RPMI7951 (cell line): ENCODE results near the gene DIP2C. TPM values are rescaled to one million over a fixed set of nuclear protein-coding genes. Genes with fewer than 3 reads are reported as not detected.

ENCODE experiments used
- DNase-seq: peaks from one replicate; pipeline ENCODE4 v3.0.0-alpha.2; 2012; ENCODE audit warnings: low read depth
- total RNA-seq: library from RNA; depleted of rRNA; stranded (reverse); fragments of >200 nt; shearing (Covaris generic); gene quantifications from 2 replicates; pipeline ENCODE4 v1.2.3, GENCODE V29; 2014

Gene DIP2C
- total RNA-seq, 1 experiment from 2014 or later: 7.0 TPM

DNA sequence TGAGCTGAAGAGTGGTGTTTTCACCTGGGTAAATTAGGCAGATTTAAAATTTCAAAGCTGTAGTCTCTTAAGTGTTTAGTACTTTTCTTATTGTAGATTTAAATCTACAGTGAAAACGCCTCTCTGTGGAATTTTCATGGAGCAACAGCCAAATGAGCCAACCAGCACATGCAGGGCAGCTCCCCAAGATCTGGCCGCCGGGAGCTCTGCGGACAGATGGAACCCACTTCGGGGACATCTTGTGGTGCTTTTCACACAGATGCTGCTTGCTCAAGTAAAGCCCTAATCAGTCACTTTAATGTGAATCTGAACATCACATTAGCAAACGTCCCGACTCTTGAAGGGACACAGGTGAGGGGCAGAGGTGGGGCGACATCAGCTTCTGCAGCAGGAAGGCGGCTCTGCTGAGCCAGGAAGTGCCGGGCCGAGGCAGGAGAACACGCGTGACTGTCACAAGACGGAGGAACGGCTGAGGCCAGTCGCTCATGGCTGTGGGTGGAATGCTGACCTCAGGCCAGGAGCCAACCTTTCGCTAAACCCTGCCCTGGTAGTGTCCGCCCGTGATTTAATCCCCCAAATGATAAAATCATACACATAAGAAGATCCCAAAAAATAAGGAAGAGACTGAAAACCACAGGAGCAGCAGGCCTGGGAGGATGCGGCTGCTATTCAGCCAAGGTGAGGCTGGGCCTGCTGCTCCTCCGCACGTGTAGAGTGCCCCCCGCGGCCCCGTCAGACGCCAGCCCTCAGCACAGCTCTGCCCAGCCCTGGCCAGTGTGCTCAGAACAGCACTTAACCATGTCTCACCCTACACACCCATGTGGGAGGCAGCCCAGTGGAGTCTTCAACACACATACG is 297.4 kb downstream of the DIP2C start:
- DNase-seq: no peak

DNA sequence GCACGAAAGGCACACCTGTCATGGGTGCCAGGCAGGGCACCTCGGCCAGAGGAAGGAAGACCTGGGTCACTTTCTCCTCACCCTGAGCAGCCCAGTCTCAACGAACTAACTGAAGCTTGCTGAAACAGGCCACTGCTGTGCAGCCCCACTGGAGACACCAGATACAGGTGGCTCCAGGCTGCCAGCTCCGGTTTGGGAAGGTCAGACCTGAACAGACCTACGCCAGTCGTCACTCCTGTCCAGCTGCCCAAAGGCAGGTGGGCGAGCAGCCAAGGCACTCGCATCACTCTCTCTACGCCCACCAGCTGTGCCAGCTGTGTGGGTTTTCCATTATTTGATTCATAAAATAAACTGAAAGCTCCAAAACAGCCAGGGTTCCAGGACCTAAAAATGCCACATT is 298.2 kb downstream of the DIP2C start:
- DNase-seq: no peak

DNA sequence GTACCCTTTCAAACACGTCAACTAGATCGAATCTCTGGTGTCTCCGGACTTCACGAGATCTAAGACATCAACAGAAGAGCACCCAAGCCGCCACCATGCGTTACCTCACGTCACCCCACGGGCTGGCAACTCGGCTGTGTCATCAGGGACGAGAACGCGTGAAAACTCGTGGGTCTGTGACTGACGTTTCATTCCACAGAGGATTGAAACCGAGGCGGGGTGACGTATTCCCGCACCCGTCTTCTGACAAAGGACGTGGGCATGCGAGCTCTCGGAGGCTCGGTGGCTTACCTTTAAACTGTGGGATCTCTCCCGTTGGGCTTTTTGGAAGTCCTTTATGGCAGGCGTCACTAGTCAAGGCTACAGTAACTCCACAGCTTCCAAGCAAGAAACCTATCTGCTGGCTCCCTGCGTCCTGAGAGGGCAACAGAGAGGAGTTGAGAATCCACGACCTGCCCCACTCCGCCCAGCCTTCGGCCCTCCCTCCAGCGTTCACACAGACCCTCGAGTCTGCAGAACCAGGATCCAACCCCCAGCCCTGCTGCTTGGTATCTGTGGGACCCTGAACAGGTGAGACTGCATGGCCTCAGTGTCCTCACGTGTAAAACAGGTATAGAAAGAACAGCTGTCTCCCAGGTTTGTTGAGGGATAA is 298.9 kb downstream of the DIP2C start:
- DNase-seq: no peak

DNA sequence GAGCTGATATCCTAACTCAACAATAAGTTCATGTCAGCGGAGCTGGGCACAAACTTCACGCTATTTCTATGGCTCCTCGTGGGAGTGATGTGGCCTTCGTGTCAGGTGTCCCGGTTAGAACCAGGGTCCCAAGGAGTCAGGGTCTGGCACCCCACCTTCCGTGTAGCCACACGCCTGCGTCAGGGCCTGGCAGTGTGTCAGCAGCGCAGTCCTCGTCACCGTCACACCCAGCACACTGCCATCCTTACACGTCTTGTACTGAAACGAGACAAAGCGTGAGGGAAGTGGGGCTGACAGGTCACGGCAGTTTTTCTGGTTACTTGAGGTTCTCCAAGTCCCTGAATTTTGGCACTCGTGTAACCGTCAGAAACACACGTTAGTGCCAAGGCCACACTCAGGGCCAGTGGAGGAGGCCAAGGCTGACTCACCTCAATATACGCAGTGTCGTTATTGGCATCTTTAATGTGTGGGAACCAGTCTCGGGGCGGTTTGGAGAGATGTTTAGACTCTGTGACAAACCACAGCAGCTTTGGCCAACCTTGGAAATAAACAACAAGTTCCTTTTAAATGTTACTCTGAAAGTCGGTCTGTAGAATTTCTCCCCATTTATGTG is 299.5 kb downstream of the DIP2C start:
- no peak for DNase-seq

DNA sequence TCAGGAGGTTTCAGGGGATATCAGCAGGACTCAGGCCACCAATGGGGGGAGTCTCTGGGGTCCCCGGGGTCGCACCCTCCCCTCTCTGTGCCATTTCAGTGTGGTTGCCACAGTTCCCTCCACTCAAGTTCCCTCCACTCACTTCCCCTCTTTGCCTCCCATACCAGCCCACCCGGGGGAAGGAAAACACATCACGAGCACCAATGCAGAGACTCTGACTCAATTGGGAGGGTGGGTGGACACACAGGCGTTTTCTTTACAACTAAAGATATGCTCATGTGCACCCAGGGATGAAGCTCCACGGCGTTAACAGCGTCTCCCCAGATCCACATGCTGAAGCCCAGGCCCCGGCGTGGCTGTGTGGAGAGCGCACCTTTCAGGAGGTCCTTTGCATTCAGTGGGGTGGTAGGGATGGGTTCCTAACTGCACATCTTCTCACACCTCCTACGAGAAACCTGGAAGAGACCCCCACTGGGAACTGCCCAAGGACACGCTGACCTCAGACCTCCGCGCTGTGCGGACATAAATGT is 300.1 kb downstream of the DIP2C start:
- DNase-seq: no peak

DNA sequence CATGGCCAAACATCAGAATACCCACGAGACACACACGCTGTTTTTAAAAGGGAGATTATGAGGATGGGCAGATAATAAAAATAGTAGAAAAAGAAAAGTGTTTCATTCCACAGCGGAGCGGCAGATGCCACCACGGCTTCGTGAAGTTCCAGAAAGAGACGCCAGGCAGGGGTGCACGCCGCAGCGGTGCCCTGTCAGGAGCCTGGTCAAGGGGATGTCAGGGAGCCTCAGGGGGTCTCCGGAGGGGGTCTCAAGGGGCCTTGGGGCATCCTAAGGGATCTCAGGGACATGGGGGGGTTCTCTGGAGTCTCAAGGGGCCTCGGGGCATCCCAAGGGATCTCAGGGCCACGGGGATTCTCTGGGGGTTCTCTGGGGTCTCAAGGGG is 300.8 kb downstream of the DIP2C start:
- no peak for DNase-seq

DNA sequence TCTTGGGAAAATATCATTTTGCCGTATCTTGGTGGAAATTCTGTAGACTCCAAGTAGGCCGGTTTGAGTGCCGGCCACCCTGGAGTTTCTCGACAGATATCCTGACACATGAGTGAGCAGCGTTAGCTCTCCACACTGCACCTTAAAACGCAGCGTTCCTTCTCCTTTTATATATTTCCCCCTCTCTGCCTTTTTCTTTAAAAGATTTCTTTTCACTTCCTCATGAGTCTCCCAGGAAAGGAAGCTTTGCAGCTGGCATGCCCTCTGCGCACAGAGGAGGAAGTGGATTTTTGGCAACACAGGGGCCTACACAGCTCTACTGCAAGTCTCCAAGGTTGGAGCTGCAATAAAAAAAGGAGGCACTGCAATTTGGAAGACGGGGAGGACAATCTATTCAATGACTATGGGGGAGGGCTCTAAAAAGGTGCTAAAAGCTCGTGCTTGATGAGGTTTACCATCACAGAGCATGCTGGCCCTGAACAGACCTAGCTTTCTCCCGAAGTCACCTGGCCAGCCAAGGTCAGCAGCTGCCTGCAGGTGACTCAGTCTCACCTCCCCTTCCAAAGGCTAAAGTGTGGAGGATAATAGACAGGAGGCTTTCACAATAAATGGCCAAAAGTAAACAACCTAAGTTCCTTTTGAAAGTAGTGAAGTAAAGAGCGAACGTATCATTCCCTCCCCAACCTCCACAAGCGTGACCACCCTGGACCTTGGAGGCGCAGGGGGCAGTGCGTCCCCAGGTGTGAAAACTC is 301.4 kb downstream of the DIP2C start:
- DNase-seq: no peak

DNA sequence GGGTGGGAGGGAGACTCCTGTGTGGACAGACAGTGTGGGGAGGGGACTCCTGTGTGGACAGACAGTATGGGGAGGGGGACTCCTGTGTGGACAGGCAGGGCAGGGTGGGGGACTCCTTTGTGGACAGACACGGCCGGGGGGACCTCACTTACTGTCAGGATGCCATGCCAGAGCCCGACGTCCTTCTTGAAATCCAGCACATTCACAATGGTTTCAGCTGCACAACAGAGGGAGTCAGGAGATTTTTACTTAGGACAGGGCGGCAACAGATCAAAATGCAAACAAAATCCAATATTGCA is 301.9 kb downstream of the DIP2C start:
- no peak for DNase-seq

DNA sequence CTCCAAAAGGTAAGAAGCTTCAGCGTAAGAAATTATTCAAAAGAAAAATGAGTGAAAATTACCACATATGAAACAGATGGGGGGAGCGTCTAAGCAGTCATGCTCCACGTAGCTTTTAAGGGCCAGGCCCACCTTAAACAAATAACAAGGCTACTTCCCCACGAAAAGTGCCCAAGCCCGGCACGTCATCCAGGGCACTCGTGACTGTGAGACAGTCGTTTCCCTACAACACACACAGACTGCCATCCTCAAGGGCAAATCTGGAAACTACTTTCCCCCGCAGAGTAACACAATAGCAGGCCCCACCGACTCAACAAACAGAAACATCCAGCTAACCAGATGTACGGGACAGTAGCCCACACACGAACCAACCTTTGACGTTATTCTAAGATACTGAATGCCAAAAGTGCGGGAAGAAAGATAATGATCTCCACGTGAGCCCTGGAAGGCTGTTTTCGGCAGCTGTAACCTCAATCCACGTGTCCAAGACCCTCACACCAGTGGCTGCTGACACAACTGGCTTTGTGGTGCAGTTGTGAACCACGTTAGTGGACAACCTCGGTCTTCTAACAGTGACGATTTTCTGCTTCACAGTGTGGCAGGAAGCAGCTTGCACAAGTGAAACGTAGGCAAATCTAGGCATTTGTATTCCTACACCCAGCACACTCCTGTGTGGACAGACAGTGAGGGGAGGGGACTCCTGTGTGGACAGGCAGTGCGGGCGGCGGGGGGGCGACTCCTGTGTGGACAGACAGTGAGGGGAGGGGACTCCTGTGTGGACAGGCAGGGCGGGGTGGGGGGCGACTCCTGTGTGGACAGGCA is 302.5 kb downstream of the DIP2C start:
- DNase-seq: no peak

DNA sequence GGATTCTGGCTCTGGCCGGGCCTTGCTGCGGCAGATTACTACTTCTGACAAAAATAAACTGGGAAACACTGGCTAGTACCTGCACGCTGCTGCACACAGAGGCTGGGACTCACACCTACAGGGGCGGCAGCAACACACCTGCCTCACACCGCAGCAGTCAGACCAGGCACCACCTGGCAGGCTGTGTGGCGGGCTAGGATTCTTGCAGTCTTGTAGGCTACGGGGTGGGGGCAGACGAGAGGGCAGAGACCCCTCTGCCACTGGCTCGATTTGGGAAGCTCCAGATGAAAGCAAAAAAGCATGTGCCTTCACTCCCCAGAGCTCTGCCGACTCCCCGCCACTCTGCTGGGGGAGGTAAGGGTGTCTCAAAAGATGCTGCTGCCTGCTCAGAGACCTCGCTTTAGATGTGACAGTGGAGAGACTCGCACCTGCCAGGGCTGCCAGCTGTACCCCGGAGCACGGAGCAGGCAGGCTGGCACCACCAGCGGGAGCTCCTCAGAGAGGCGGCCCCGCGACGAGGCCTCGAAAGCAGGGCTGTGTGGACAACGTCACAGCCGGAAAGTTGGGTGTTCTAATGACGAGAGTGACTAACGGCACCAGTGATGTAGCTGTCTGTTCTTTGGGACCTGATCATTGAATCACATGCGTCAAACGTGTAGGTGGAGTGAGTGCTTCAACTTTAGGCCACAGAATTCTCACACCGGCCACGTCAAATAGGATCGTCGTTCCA is 303.7 kb downstream of the DIP2C start:
- no peak for DNase-seq

DNA sequence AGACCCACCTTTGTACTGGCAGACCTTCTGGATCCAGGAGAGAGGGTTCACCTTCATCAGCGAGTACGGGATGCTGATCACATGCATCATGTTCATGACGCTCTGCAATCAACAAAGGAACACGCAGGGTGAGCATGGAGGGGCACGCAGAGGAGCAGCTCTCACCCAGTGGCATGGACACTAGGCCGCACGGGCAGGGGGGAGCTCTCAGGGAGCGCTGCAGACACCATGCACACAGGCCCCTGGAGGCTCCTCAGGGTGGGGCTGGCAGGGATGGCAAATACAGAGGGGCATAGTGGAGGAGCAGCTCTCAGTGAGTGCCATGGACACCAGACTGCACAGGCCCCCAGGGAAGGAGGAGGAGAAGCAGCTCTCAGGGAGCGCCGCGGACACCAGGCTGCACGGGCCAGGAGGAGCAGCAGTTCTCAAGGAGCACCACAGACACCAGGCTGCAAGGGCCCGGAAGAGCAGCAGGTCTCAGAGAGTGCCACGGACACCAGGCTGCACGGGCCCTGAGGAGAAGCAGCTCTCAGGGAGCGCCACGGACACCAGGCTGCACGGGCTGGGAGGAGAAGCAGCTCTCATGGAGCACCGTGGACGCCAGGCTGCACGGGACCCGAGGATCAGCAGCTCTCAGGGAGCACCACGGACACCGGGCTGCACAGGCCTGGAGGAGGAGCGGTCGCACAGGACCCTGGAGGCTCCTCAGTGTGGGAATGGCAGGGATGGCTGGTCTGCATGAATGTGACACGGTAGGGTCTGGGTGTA is 304.7 kb downstream of the DIP2C start:
- DNase-seq: no peak

DNA sequence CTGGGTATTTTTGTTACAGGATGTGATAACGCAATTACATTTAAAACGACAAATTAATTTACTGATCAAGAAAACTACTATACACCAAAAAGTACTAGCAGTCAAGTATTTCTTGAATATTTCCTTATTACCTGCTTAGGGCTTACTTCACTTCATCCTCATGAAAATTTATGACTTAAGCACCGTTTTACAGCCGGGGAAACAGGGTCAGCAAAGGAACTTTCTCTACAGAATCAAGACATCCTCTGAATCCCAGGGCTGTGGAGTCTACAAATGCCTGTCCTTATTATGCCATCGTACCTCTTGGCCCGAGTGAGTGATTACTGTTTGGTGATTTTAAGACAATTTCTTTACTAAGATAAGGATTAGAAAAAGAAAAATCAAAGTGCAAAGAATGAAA is 305.9 kb downstream of the DIP2C start:
- DNase-seq: no peak

DNA sequence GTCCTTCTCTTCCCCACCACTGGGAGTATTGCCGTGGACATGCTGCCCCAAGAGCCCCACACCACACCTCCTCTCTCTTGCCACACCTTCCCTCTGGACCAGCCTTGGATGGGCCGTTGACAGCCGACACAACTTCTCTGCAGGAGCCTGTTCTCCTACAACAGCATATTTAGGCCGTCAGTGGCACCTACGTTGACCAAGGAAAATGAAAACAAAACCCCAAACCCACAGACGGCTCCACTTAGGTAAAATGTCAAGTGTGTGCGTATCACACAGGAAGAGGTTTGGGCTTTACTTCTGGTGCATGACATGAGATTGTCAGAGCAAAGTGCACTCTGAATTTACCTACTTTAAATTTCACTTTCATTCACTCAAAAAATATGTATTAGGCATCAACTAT is 307.7 kb downstream of the DIP2C start:
- no peak for DNase-seq

DNA sequence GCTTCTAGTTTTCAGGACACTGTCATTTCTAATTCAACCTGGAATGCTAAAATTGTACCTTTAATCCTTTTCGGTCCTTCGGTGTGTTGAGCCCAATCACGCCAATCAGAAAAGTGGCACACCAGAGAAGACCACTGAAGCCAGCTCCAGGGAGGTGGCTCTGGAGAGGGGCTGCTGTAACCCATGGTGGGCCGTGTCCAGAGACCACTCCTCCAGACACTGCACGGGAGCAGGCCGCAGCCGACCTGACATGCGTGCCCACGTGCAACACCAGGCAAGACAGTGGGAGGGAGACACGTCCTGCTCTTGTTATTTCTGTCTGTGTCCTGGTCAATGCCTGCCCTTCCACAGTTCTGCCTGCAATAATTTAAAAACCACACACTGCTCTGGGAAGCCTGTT is 308.1 kb downstream of the DIP2C start:
- DNase-seq: no peak

DNA sequence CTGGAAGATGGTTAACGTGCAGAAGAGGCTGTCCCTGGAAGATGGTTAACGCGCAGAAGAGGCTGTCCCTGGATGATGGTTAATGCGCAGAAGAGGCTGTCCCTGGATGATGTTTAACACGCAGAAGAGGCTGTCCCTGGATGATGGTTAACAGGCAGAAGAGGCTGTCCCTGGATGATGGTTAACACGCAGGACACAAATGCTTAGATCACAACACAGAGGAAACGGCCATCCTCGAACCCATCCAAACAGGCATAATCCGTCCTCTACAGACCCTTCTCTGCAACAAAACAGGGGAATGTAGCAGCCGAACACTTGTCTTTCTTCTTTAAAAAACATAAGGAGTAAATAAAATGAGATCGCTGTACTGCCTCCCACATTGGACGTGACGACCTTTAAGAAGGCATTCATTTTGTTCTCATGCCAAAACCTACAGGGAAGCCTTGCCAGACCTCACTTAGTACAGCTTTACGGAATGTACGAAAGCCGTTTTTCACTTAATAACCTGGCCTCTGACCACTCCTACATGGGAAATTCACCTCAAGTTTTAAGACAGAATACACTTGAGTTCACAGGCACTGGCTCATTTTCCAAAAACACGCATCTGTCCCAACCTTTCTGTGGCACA is 309.0 kb downstream of the DIP2C start:
- no peak for DNase-seq

DNA sequence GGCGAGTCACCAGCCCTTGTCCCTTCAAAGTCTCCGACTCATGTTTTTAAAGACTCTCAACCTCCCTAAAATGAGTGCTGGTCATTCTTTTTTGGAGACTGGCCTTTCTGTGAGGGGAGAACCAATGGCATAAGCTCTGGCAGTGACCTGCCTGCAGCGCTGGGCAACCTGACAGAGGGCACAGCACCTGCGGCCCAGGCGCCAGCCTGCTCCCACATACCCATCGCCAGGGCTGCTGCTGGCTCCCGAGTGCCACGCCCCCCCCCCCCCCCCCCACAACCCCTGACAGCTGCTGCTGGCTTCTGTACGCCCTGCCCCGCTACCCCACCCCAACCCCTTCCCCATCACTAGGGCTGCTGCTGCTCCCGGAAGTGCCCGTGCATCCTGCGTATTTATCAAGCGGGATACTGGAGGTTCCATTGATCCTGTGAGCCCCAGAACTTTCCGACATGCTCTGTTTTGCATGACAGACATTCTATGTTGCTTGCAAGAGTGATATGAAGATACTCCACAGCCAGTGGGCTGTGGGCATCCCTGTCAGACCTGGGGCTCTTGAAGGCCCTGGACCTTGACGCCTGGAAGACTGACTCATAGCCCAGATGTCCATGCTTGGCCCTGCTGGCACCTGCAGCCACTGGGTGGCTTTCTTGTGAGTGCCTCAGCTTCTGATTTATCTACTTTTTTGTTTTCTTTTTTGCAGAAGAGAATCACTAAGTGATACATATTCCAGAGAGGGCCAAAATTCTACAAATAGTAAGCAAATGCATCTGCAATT is 310.4 kb downstream of the DIP2C start:
- DNase-seq: peak; percentile 10

DNA sequence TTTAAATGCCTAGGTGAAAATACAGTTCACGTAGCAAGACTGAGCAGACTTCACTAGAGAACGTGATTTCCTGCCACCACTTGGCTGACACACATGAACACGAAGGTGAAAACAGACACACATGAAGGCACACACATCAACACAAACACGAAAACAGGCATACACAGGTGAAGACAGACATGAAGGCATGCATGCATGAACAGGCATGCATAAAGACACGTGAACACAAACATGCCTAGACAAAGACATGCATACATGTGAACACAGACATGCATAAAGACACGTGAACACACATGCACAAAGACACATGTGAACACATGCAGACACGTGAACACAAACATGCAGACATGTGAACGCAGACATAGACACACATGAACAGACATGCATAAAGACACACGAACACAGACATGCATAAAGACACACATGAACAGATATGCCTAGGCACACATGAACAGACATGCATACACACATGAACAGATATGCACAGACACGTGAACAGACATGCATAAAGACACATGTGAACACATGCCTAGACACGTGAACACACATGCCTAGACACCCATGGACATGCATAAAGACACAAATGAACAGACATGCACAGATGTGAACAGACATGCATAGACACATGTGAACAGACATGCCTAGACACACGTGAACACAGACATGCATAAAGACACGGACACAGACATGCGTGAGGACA is 311.1 kb downstream of the DIP2C start:
- no peak for DNase-seq

DNA sequence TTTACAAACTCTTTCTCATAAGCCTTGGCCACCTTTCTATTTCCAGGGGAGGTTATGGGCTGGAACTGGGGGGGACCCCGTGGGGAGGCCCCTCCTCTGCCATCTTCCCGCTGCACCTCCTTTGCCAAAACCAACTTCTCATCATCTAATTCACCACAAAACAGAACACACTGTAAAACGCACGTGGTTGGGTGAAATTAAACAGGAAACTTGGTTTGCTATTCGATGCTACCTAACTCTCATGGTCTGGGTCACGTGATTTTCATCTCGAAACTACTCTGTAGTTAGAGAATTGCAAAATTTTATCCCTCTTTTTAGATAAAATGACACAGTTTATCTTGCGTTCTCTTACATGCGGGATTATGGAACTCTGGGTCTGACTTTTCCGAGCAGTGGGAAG is 312.2 kb downstream of the DIP2C start:
- DNase-seq: no peak
